Measurements from ENCODE around the gene RB1.

The RB1 gene

DNA sequence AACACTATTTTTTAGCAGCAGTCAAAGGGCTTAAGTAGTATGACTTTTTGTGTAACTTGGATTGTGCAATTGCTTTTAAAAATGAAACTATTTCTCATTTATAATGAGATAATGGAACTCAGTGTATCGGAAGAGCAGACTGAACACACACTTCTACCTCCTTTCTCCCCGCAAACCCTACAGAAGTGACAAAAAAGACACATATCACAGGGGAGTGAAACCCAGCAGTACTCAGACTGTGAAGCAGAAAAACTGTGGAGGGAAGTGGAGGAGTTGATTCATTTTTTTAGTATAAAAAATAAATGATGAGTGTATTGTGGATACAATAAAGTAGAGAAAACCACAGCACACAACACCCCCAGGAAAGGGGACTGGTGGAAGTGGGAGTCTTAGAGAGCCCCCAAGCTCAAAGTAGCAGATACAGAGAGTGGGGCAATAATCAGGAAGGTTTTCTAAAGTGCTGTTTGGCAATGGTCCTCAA lies 99.6 kb downstream of the RB1 start:
- no peak for DNase-seq
- Histone ChIP-seq H3K36me3 (replicated peaks) (no peaks in the 10 kb centered on the region), H3K27ac (no peak overlapping the region), H3K4me3 (ENCODE audit: low read depth, low read length) (no peak overlapping the region), H3K27me3 (replicated peaks) (no peaks in the 10 kb centered on the region)
- TF ChIP-seq, protein P1, sequence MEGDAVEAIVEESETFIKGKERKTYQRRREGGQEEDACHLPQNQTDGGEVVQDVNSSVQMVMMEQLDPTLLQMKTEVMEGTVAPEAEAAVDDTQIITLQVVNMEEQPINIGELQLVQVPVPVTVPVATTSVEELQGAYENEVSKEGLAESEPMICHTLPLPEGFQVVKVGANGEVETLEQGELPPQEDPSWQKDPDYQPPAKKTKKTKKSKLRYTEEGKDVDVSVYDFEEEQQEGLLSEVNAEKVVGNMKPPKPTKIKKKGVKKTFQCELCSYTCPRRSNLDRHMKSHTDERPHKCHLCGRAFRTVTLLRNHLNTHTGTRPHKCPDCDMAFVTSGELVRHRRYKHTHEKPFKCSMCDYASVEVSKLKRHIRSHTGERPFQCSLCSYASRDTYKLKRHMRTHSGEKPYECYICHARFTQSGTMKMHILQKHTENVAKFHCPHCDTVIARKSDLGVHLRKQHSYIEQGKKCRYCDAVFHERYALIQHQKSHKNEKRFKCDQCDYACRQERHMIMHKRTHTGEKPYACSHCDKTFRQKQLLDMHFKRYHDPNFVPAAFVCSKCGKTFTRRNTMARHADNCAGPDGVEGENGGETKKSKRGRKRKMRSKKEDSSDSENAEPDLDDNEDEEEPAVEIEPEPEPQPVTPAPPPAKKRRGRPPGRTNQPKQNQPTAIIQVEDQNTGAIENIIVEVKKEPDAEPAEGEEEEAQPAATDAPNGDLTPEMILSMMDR (IDR thresholded peaks at IDR 0.05; ENCODE audit: low read depth, low read length, missing control alignments), result no peak
- in situ Hi-C loops (cut with HindIII; ENCODE audit: low pct_ligation_motif_present, low sequenced_read_pairs), result no loop called here

DNA sequence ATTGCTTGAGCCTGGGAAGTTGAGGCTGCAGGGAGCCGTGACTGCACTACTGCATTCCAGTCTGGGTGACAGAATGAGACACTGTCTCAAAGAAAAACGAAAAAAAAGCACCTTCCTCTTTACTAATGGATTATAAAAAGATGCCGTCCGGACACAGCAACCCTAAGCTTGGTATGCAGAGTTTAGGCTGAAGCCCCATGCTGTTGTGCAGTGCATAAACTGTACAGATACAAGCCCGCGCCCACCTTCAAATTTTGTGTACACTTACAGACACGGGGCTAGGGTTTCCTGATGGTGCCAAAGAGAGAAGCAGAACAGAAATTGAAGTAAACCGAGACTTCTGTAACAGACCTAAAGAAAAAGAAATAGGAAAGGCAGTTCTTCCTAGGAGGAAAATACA lies 100.4 kb downstream of the RB1 start:
- TF ChIP-seq, protein P1 (IDR thresholded peaks at IDR 0.05; ENCODE audit: low read depth, low read length, missing control alignments), result no peak
- H3K27ac ChIP-seq, result no peak overlapping the region
- no peak overlapping the region for H3K4me3 ChIP-seq (ENCODE audit: low read depth, low read length)
- in situ Hi-C loops (cut with HindIII; ENCODE audit: low pct_ligation_motif_present, low sequenced_read_pairs), result no loop called here
- H3K36me3 ChIP-seq (replicated peaks), result no peaks in the 10 kb centered on the region
- DNase-seq, result no peak
- H3K27me3 ChIP-seq (replicated peaks), result no peaks in the 10 kb centered on the region

DNA sequence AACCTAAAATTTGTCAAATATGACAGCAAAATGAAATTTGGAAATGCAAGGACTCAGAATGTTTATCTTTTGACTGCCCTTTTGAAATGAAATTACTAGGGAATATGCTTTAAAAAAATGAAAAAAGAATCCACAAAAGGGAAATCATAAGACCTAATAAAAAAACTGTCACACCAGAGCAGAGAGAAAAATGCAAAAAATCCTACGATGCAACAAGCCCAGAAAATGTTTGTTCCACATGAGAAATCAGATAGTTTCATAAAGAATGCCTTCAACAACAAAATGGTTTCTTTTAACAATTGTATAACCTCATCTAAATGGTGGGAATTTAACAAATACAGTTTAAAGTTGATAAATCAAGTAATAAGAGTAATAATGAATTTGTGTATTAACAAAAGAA lies 101.4 kb downstream of the RB1 start:
- Histone ChIP-seq H3K27ac (no peak overlapping the region), H3K27me3 (replicated peaks) (no peaks in the 10 kb centered on the region), H3K4me3 (ENCODE audit: low read depth, low read length) (no peak overlapping the region), H3K36me3 (replicated peaks) (no peaks in the 10 kb centered on the region)
- in situ Hi-C loops (cut with HindIII; ENCODE audit: low pct_ligation_motif_present, low sequenced_read_pairs), result no loop called here
- DNase-seq, result no peak
- TF ChIP-seq, protein P1 (IDR thresholded peaks at IDR 0.05; ENCODE audit: low read depth, low read length, missing control alignments), result no peak

DNA sequence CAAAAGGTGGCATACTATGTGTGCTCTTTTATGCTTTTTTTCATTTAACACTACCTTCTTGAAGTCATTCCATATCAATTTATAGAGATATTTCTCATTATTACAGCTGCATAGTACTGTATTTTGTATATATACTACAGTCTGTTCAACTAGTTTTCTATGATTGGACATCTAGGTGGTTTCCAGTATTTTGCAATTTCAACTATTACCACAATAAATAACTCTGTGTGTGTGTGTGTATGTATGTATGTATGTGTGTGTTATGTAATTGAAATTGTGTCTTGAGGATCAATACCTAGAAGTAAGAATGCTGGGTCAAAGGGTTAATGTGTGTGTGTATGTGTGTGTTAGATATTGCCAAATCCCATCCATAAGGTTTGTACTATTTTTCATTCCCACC lies 102.3 kb downstream of the RB1 start:
- Histone ChIP-seq H3K27ac (no peak overlapping the region), H3K4me3 (ENCODE audit: low read depth, low read length) (no peak overlapping the region), H3K36me3 (replicated peaks) (no peaks in the 10 kb centered on the region), H3K27me3 (replicated peaks) (no peaks in the 10 kb centered on the region)
- DNase-seq, result no peak
- in situ Hi-C loops (cut with HindIII; ENCODE audit: low pct_ligation_motif_present, low sequenced_read_pairs), result no loop called here
- TF ChIP-seq, protein P1 (IDR thresholded peaks at IDR 0.05; ENCODE audit: low read depth, low read length, missing control alignments), result no peak

DNA sequence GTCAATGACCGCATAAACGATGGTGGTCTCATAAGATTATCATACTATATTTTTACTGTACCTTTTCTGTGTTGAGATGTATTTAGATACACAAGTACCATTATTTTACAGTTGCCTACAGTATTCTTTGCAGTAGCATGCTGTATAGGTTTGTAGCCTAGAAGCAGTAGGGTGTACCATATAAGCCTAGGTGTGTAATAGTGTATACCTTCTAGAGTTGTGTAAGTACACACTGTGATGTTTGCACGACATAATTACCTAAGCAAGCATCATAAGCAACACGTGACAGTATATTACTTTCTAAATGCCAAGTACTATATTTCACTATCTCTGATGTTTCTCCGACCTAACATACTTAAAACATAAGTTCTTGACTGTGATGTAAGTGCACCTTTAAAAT lies 106.6 kb downstream of the RB1 start:
- TF ChIP-seq, protein P1 (IDR thresholded peaks at IDR 0.05; ENCODE audit: low read depth, low read length, missing control alignments), result no peak
- Histone ChIP-seq H3K36me3 (replicated peaks) (no peaks in the 10 kb centered on the region), H3K4me3 (ENCODE audit: low read depth, low read length) (peak overlapping the region; percentile 63), H3K27ac (no peak overlapping the region), H3K27me3 (replicated peaks) (no peaks in the 10 kb centered on the region)
- no peak for DNase-seq
- in situ Hi-C loops (cut with HindIII; ENCODE audit: low pct_ligation_motif_present, low sequenced_read_pairs), result no loop called here

DNA sequence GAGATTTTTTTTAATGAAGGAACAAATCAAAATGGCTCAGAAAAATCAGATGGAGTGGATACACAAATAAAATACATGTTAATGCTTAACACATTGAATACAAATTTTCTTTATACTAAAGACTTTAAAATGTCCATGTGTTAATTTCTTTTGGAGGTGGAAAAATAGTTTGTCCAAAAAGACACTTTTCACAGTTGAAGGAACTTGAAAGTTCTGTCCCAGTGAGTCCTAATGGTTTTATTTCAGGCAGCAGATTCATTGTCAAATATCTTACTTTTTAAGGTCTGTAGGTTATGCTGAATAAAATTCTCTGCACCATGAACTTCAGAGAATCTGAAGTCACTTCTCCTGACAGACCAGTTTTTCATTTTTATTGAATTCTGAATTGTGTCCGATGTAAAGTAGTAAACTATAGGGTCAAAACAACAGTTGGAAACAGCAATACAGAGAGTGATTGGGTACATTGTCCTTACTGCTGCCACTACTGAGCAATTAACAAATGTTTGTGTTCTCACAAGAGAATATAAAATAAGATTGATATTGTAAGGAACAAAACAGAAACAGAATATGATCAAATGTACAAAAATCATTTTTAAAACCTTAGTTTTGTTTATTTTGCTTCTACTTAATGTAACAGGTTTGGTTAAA lies 107.7 kb downstream of the RB1 start:
- in situ Hi-C loops (cut with HindIII; ENCODE audit: low pct_ligation_motif_present, low sequenced_read_pairs), result no loop called here
- TF ChIP-seq, protein P1 (IDR thresholded peaks at IDR 0.05; ENCODE audit: low read depth, low read length, missing control alignments), result no peak
- H3K27ac ChIP-seq, result no peak overlapping the region
- no peaks in the 10 kb centered on the region for H3K36me3 ChIP-seq (replicated peaks)
- no peaks in the 10 kb centered on the region for H3K27me3 ChIP-seq (replicated peaks)
- peak overlapping the region; percentile 63 for H3K4me3 ChIP-seq (ENCODE audit: low read depth, low read length)
- DNase-seq, result no peak
